Stimulated activated effector memory CD8-positive, alpha-beta T cell treated with anti-CD3 and anti-CD28 coated beads, Interleukin-12 subunit alpha, Interleukin-12 subunit beta, amount 100 ng/mL, for 72 hours (primary cell): ENCODE measurements around the gene CALML5.

Experiments
- ATAC-seq: fragments of 150-1000 bp; cut with Tn5 transposase; 2 replicates; pipeline ENCODE4 v1.10.0; 2021
- DNase-seq, 2 donors: peaks; one replicate each; pipeline ENCODE4 v3.0.0; 2021 to 2022; ENCODE audit warnings: low spot score in 2 of 2
- H3K27ac Mint-ChIP-seq: one replicate; pipeline ENCODE4 v1.8.0; 2022; ENCODE audit warnings: mild to moderate bottlenecking, mixed read lengths
- H3K36me3 Mint-ChIP-seq: one replicate; pipeline ENCODE4 v1.8.0; 2022; ENCODE audit warnings: mild to moderate bottlenecking, mixed read lengths
- H3K4me1 Mint-ChIP-seq: one replicate; pipeline ENCODE4 v1.8.0; 2022; ENCODE audit warnings: mixed read lengths
- H3K4me3 Mint-ChIP-seq: one replicate; pipeline ENCODE4 v1.8.0; 2022; ENCODE audit warnings: mild to moderate bottlenecking, mixed read lengths
- H3K9me3 Mint-ChIP-seq: one replicate; pipeline ENCODE4 v1.8.0; 2022; ENCODE audit warnings: mixed read lengths

The CALML5 gene

GRCh38 chr10:5537684-5538083 is 38.3 kb upstream of the CALML5 start:
- DNase-seq (no peak), ATAC-seq (no peak)
- no peak overlapping the region for H3K27ac Mint-ChIP-seq
- H3K36me3 Mint-ChIP-seq = no peaks in the 10 kb centered on the region
- H3K9me3 Mint-ChIP-seq = peaks cover 6% of the 10 kb centered on the region
- no peaks in the 10 kb centered on the region for H3K4me1 Mint-ChIP-seq
- no peak overlapping the region for H3K4me3 Mint-ChIP-seq

GRCh38 chr10:5536486-5537081 is 37.2 kb upstream of the CALML5 start:
- no peak for ATAC-seq
- Mint-ChIP-seq H3K4me3 (no peak overlapping the region), H3K9me3 (no peaks in the 10 kb centered on the region), H3K4me1 (no peaks in the 10 kb centered on the region), H3K36me3 (no peaks in the 10 kb centered on the region), H3K27ac (no peak overlapping the region)
- no peak for DNase-seq

GRCh38 chr10:5534880-5535856 is 35.8 kb upstream of the CALML5 start:
- H3K4me3 Mint-ChIP-seq = no peak overlapping the region
- H3K9me3 Mint-ChIP-seq = no peaks in the 10 kb centered on the region
- DNase-seq (no peak), ATAC-seq (no peak)
- no peaks in the 10 kb centered on the region for H3K4me1 Mint-ChIP-seq
- H3K27ac Mint-ChIP-seq = no peak overlapping the region
- no peaks in the 10 kb centered on the region for H3K36me3 Mint-ChIP-seq

GRCh38 chr10:5534051-5534821 is 34.9 kb upstream of the CALML5 start:
- DNase-seq (no peak), ATAC-seq (no peak)
- no peak overlapping the region for H3K27ac Mint-ChIP-seq
- no peaks in the 10 kb centered on the region for H3K9me3 Mint-ChIP-seq
- H3K4me1 Mint-ChIP-seq = no peaks in the 10 kb centered on the region
- no peak overlapping the region for H3K4me3 Mint-ChIP-seq
- H3K36me3 Mint-ChIP-seq = no peaks in the 10 kb centered on the region

- Mint-ChIP-seq H3K27ac (no peak overlapping the region), H3K9me3 (no peaks in the 10 kb centered on the region), H3K36me3 (no peaks in the 10 kb centered on the region), H3K4me3 (no peak overlapping the region), H3K4me1 (no peaks in the 10 kb centered on the region)
- DNase-seq (no peak), ATAC-seq (no peak)
Observed at GRCh38 chr10:5533098-5533731, 33.8 kb upstream of the CALML5 start.

- no peak for DNase-seq
- no peak for ATAC-seq
- Mint-ChIP-seq H3K4me3 (no peak overlapping the region), H3K9me3 (no peaks in the 10 kb centered on the region), H3K27ac (no peak overlapping the region), H3K36me3 (no peaks in the 10 kb centered on the region), H3K4me1 (no peaks in the 10 kb centered on the region)
Observed at GRCh38 chr10:5532618-5533097, 33.3 kb upstream of the CALML5 start.

GRCh38 chr10:5532307-5532605 is 32.9 kb upstream of the CALML5 start:
- ATAC-seq = no peak
- H3K4me1 Mint-ChIP-seq = no peaks in the 10 kb centered on the region
- DNase-seq = no peak
- H3K27ac Mint-ChIP-seq = no peak overlapping the region
- H3K9me3 Mint-ChIP-seq = no peaks in the 10 kb centered on the region
- H3K4me3 Mint-ChIP-seq = no peak overlapping the region
- H3K36me3 Mint-ChIP-seq = no peaks in the 10 kb centered on the region

- no peaks in the 10 kb centered on the region for H3K9me3 Mint-ChIP-seq
- DNase-seq (no peak), ATAC-seq (no peak)
- no peak overlapping the region for H3K27ac Mint-ChIP-seq
- H3K4me1 Mint-ChIP-seq = no peaks in the 10 kb centered on the region
- H3K36me3 Mint-ChIP-seq = no peaks in the 10 kb centered on the region
- no peak overlapping the region for H3K4me3 Mint-ChIP-seq
Observed at GRCh38 chr10:5531558-5532306, 32.4 kb upstream of the CALML5 start.

GRCh38 chr10:5530846-5531557 is 31.6 kb upstream of the CALML5 start:
- H3K9me3 Mint-ChIP-seq = no peaks in the 10 kb centered on the region
- H3K36me3 Mint-ChIP-seq = no peaks in the 10 kb centered on the region
- DNase-seq (no peak), ATAC-seq (no peak)
- no peaks in the 10 kb centered on the region for H3K4me1 Mint-ChIP-seq
- H3K27ac Mint-ChIP-seq = no peak overlapping the region
- no peak overlapping the region for H3K4me3 Mint-ChIP-seq

- DNase-seq = no peak
- Mint-ChIP-seq H3K27ac (no peak overlapping the region), H3K4me1 (no peaks in the 10 kb centered on the region), H3K4me3 (no peak overlapping the region), H3K36me3 (no peaks in the 10 kb centered on the region), H3K9me3 (no peaks in the 10 kb centered on the region)
- no peak for ATAC-seq
Observed at GRCh38 chr10:5530412-5530806, 31.0 kb upstream of the CALML5 start.

- DNase-seq (no peak), ATAC-seq (no peak)
- H3K27ac Mint-ChIP-seq = no peak overlapping the region
- no peak overlapping the region for H3K4me3 Mint-ChIP-seq
- H3K4me1 Mint-ChIP-seq = no peaks in the 10 kb centered on the region
- H3K9me3 Mint-ChIP-seq = no peaks in the 10 kb centered on the region
- no peaks in the 10 kb centered on the region for H3K36me3 Mint-ChIP-seq
Observed at GRCh38 chr10:5529702-5530411, 30.5 kb upstream of the CALML5 start.

- no peak for ATAC-seq
- H3K27ac Mint-ChIP-seq = no peak overlapping the region
- no peaks in the 10 kb centered on the region for H3K4me1 Mint-ChIP-seq
- no peaks in the 10 kb centered on the region for H3K9me3 Mint-ChIP-seq
- no peaks in the 10 kb centered on the region for H3K36me3 Mint-ChIP-seq
- DNase-seq = no peak
- no peak overlapping the region for H3K4me3 Mint-ChIP-seq
Observed at GRCh38 chr10:5528989-5529701, 29.8 kb upstream of the CALML5 start.
